Esophagus muscularis mucosa (tissue), 4 donors: Measurements from ENCODE around the gene NIP7.

Source experiments
- CTCF ChIP-seq, 3 experiments: fragments of 200-600 bp in 2 of 3; fragments of 450-650 bp in 1 of 3; sonication (generic) in 2 of 3; IDR thresholded peaks; one replicate each; pipeline ENCODE4 v1.5.1; 2017 to 2019; ENCODE audit warnings: antibody characterized with exemption in 3 of 3, mild to moderate bottlenecking in 2 of 3, moderate library complexity in 1 of 3
- EP300 ChIP-seq: sonication (generic); formaldehyde crosslinking; IDR thresholded peaks from one replicate; pipeline ENCODE4 v1.6.1; 2017; ENCODE audit warnings: antibody characterized with exemption
- POLR2A ChIP-seq: fragments of 450-650 bp; IDR thresholded peaks from one replicate; pipeline ENCODE4 v1.6.1; 2017; ENCODE audit warnings: antibody characterized with exemption, moderate library complexity, mild to moderate bottlenecking, low read depth
- POLR2AphosphoS5 ChIP-seq, 2 donors: sonication (generic); formaldehyde crosslinking; IDR thresholded peaks; one replicate each; pipeline ENCODE4 v1.6.1; 2017; ENCODE audit warnings: antibody characterized with exemption in 2 of 2

DNA sequence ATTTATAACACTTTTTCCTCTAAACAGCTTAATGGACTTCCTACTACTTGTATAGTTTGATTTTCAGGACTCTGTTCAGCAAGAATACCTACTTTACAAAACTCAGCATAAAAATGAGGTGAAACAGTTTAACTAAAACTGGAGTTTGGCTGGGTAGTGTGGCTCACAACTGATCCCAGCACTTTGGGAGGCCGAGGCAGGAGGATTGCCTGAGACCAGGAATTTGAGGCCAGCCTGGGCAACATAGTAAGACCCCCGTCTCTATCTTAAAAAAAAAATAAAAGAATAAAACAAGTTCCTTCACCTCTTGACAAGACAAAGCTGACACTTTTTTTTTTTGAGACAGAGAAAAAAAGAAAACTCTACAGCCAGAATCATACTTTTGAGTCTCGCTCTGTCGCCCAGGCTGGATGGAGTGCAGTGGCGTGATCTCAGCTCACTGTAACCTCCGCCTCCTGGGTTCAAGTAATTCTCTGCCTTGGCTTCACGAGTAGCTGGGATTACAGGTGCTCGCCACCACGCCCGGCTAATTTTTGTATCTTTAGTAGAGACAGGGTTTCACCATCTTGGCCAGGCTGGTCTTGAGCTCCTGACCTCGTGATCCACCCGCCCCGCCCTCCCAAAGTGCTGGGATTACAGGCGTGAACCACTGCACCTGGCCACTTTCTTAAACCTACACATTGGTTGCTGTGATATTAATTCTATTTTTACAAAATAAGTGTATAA is 11.8 kb upstream of the NIP7 start:
- no peak for TF ChIP-seq CTCF (IDR thresholded peaks at IDR 0.05)
- no peak for TF ChIP-seq POLR2A
- no peak for TF ChIP-seq EP300
- no peak for TF ChIP-seq POLR2AphosphoS5 (IDR thresholded peaks at IDR 0.05)
